Measurements from ENCODE around the gene C16orf96. TPM values are rescaled to one million over a fixed set of nuclear protein-coding genes. Genes with fewer than 3 reads are reported as not detected.

Gene C16orf96
- total RNA-seq, 6 donors from 2014 or later, result 0.24 to 1.0 (median 0.46) TPM; not detected in 1

DNA sequence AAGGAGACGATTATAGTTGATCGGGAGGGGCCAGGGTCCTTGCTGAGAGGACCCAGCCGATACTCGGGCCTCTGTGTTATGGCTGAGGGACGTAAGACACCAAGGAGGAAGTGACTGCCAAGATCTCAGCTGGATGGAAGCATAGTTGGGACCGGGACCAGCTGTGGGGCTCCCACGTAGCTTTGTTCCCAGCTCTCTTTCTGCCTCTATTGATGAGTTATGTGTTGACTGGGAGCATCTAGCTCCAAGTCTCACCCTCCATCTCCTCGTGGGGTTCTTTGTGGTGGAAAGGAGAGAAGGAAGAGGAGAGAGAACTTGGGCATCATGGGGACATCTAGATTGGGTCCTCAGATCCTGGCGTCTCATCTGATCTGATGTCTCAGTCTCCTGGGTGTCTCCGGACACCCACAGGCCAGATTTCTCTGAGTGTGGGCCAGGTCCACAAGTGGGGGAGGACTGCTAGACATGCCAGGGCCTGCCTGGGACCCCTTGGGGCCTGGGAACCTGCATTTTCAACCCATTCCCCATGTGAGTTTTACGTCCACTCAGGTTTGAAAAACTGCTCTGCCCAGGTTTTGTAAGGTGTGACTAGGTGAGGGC is 69.5 kb downstream of the C16orf96 start:
- no peaks in the 10 kb centered on the region for H3K27me3 ChIP-seq
- H3K4me1 ChIP-seq, result peaks cover 18 to 34% (median 20%) of the 10 kb centered on the region in 4 donors
- DNase-seq, result no peak
- TF ChIP-seq POLR2AphosphoS5 (IDR thresholded peaks at IDR 0.05), result no peak
- no peak for TF ChIP-seq EP300 (IDR thresholded peaks at IDR 0.05)
- TF ChIP-seq POLR2A (IDR thresholded peaks at IDR 0.05), result no peak
- TF ChIP-seq CTCF (IDR thresholded peaks at IDR 0.05), result no peak
- no peaks in the 10 kb centered on the region for H3K36me3 ChIP-seq
- H3K9me3 ChIP-seq, result no peaks in the 10 kb centered on the region
- peak in 1 of 2 donors; percentile 1 for ATAC-seq (ENCODE audit: low FRiP score in 2 of 2)
- 8 to 9% methylated on average over 8 to 11 of the region's 11 CpGs for WGBS, 2 donors
- H3K4me3 ChIP-seq, result peak overlapping the region; percentile 59 to 99 (median 76)
- H3K27ac ChIP-seq, result peak overlapping the region; percentile 91 to 99 (median 96)

DNA sequence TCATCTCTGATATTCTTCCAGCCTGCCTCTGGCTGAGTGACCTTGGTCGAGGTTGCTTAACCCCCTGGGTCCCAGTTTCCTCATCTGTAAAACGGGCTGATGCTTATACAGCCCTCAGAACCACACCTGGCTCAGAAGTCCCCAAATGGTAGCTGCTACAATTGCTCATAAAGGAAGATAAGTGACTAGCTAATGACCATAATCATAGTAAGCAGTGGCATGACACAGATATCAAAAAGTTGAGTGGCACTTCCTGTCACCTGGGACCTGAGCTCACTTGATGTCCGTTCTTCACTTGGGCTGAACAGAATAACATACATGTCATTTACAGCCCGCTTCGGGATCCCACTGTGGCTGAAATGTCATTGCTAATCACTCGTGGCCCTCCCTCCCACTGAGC is 70.3 kb downstream of the C16orf96 start:
- Histone ChIP-seq H3K9me3 (no peaks in the 10 kb centered on the region), H3K4me3 (peak overlapping the region in 3 of 4 donors; percentile 59 to 99 (median 75)), H3K27ac (peak overlapping the region in 3 of 4 donors; percentile 91 to 99 (median 98)), H3K27me3 (no peaks in the 10 kb centered on the region), H3K36me3 (no peaks in the 10 kb centered on the region), H3K4me1 (peaks cover 18 to 34% (median 20%) of the 10 kb centered on the region in 4 donors)
- DNase-seq (no peak), ATAC-seq (ENCODE audit: low FRiP score in 2 of 2) (no peak)
- TF ChIP-seq CTCF (IDR thresholded peaks at IDR 0.05) (no peak), POLR2AphosphoS5 (IDR thresholded peaks at IDR 0.05) (no peak), EP300 (IDR thresholded peaks at IDR 0.05) (no peak)
- 43 to 57% methylated on average over 6 of the region's 6 CpGs for WGBS, 2 donors

DNA sequence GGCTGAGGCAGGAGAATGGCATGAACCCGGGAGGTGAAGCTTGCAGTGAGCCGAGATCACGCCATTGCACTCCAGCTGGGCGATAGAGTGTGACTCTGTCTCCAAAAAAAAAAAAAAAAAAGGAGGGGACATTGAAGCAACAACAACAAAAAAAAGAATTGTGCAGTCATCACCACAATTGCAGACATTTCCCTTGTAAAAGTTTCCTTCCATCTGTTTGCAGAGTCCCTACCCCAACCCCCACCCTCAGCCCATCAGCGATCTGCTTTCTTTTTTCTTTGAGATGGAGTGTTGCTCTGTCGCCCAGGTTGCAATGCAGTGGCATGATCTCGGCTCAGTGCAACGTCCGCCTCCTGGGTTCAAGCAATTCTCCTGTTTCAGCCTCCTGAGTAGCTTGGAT is 72.1 kb downstream of the C16orf96 start:
- peak overlapping the region in 2 of 4 donors; percentile 27 to 91 for H3K27ac ChIP-seq
- 82 to 93% methylated on average over 9 of the region's 9 CpGs for WGBS, 2 donors

GRCh38 chr16:4631444-4631843 is 75.3 kb downstream of the C16orf96 start:
- TF ChIP-seq EP300 (IDR thresholded peaks at IDR 0.05) (no peak), CTCF (IDR thresholded peaks at IDR 0.05) (no peak), POLR2A (IDR thresholded peaks at IDR 0.05) (no peak), POLR2AphosphoS5 (IDR thresholded peaks at IDR 0.05) (no peak)
- peaks cover 0 to 19% (median 15%) of the 10 kb centered on the region in 4 donors for H3K36me3 ChIP-seq
- no peak for DNase-seq
- H3K4me3 ChIP-seq, result no peak overlapping the region
- H3K27ac ChIP-seq, result peak overlapping the region in 1 of 4 donors; percentile 40
- H3K27me3 ChIP-seq, result no peaks in the 10 kb centered on the region
- ATAC-seq (ENCODE audit: low FRiP score in 2 of 2), result no peak
- no peaks in the 10 kb centered on the region for H3K9me3 ChIP-seq
- H3K4me1 ChIP-seq, result peaks cover 7 to 15% (median 9%) of the 10 kb centered on the region in 4 donors
- 100% methylated on average over 1 of the region's 1 CpG for WGBS, 2 donors

More for the DNA sequence above, 72.1 kb downstream of the C16orf96 start:
- Histone ChIP-seq H3K4me1 (peaks cover 18 to 34% (median 20%) of the 10 kb centered on the region in 4 donors), H3K36me3 (no peaks in the 10 kb centered on the region), H3K27me3 (no peaks in the 10 kb centered on the region), H3K9me3 (no peaks in the 10 kb centered on the region), H3K4me3 (no peak overlapping the region)
- DNase-seq (no peak), ATAC-seq (ENCODE audit: low FRiP score in 2 of 2) (no peak)
- no peak for TF ChIP-seq CTCF (IDR thresholded peaks at IDR 0.05)
- TF ChIP-seq EP300 (IDR thresholded peaks at IDR 0.05), result no peak
- TF ChIP-seq POLR2AphosphoS5 (IDR thresholded peaks at IDR 0.05), result no peak
- no peak for TF ChIP-seq POLR2A (IDR thresholded peaks at IDR 0.05)
